ENCODE measurements around the gene ERG. TPM values are rescaled to one million over a fixed set of nuclear protein-coding genes. Genes with fewer than 3 reads are reported as not detected.

The ERG gene
- total and polyA plus RNA-seq, 11 donors, result 5.9 to 37.9 (median 15.4) TPM

- 78 to 87% (median 83%) methylated on average over 3 of the region's 3 CpGs for whole genome bisulfite sequencing, 4 donors
- peaks cover 0 to 9% (median 0%) of the 10 kb centered on the region in 12 donors for H3K4me1 ChIP-seq
- ATAC-seq (no peak), DNase-seq (no peak)
- no peak overlapping the region for H3K4me3 ChIP-seq
- no peaks in the 10 kb centered on the region for H3K27me3 ChIP-seq
- H3K9me3 ChIP-seq, result peaks cover 0 to 12% (median 0%) of the 10 kb centered on the region in 12 donors
- no peak overlapping the region for H3K27ac ChIP-seq
- TF ChIP-seq CTCF (IDR thresholded peaks at IDR 0.05), result no peak
- no peak for TF ChIP-seq POLR2A (IDR thresholded peaks at IDR 0.05)
- intact Hi-C loops (cut with DNase I), result loop anchor here in 2 of 10 donors (10.0 kb wide), 2 partner anchors 63 to 203 kb away; no protein-coding TSS in a partner anchor
- H3K36me3 ChIP-seq, result no peaks in the 10 kb centered on the region
Observed at GRCh38 chr21:38511662-38512243, 13.5 kb upstream of the ERG start.

GRCh38 chr21:38511198-38511597 is 12.9 kb upstream of the ERG start:
- Histone ChIP-seq H3K27me3 (no peaks in the 10 kb centered on the region), H3K4me3 (no peak overlapping the region), H3K4me1 (peaks cover 0 to 13% (median 2%) of the 10 kb centered on the region in 12 donors), H3K27ac (no peak overlapping the region), H3K36me3 (no peaks in the 10 kb centered on the region), H3K9me3 (peaks cover 0 to 10% (median 0%) of the 10 kb centered on the region in 12 donors)
- TF ChIP-seq CTCF (IDR thresholded peaks at IDR 0.05) (no peak), POLR2A (IDR thresholded peaks at IDR 0.05) (no peak)
- DNase-seq, result no peak
- ATAC-seq, result no peak
- WGBS, 4 donors, result 88 to 96% (median 93%) methylated on average over 1 of the region's 1 CpG
- intact Hi-C loops (cut with DNase I), result loop anchor here in 2 of 10 donors (10.0 kb wide), 2 partner anchors 64 to 204 kb away; no protein-coding TSS in a partner anchor

- WGBS, 4 donors, result 67 to 80% (median 69%) methylated on average over 4 of the region's 4 CpGs
- ATAC-seq, result no peak
- no peak for DNase-seq
- Histone ChIP-seq H3K4me1 (peaks cover 0 to 28% (median 6%) of the 10 kb centered on the region in 12 donors), H3K27me3 (no peaks in the 10 kb centered on the region), H3K4me3 (no peak overlapping the region), H3K9me3 (no peaks in the 10 kb centered on the region), H3K27ac (no peak overlapping the region), H3K36me3 (no peaks in the 10 kb centered on the region)
- TF ChIP-seq CTCF (IDR thresholded peaks at IDR 0.05) (no peak), POLR2A (IDR thresholded peaks at IDR 0.05) (no peak)
- intact Hi-C loops (cut with DNase I), result loop anchor here in 9 of 10 donors (2.0 to 10.0 kb wide), 9 partner anchors 205 to 635 kb away; partner anchors contain the start of gene ETS2 (in 1 of the 9)
Observed at GRCh38 chr21:38507374-38507942, 9.2 kb upstream of the ERG start.

- Histone ChIP-seq H3K27ac (no peak overlapping the region), H3K4me1 (peaks cover 0 to 28% (median 6%) of the 10 kb centered on the region in 12 donors), H3K36me3 (no peaks in the 10 kb centered on the region), H3K27me3 (no peaks in the 10 kb centered on the region), H3K9me3 (no peaks in the 10 kb centered on the region), H3K4me3 (peak overlapping the region in 5 of 12 donors; percentile 1 to 32 (median 13))
- DNase-seq (peak in 1 of 5 donors; percentile 28), ATAC-seq (peak in 3 of 4 donors; percentile 53 to 64 (median 54))
- no peak for TF ChIP-seq POLR2A (IDR thresholded peaks at IDR 0.05)
- TF ChIP-seq CTCF (IDR thresholded peaks at IDR 0.05), result no peak
- WGBS, 4 donors, result 47 to 56% (median 51%) methylated on average over 24 of the region's 24 CpGs
- intact Hi-C loops (cut with DNase I), result loop anchor here in 9 of 10 donors (2.0 to 10.0 kb wide), 9 partner anchors 206 to 636 kb away; partner anchors contain the start of gene ETS2 (in 1 of the 9)
Observed at GRCh38 chr21:38506661-38507281, 8.5 kb upstream of the ERG start.

All from heart left ventricle (tissue), 16 donors.